Esophagus squamous epithelium (tissue), 5 donors: ENCODE results near the gene CACNA1D. TPM values are rescaled to one million over a fixed set of nuclear protein-coding genes. Genes with fewer than 3 reads are reported as not detected.

Experiments used
- DNase-seq: peaks from one replicate; lab custom pipeline; 2025; lab: John Stamatoyannopoulos, UW
- H3K27ac ChIP-seq, 4 donors: fragments of 200-600 bp; sonication (generic); one replicate each; pipeline ENCODE4 v1.5.1; 2016 to 2019; ENCODE audit warnings: mild to moderate bottlenecking in 1 of 4
- H3K27me3 ChIP-seq, 4 donors: fragments of 200-600 bp; sonication (generic); 1 replicate in 3 of 4; 2 replicates in 1 of 4; pipeline versions ENCODE4 v1.5.1 to v1.6.0; 2017 to 2021; ENCODE audit warnings: antibody characterized with exemption in 1 of 4
- H3K36me3 ChIP-seq, 3 donors: fragments of 200-600 bp; sonication (generic); one replicate each; pipeline ENCODE4 v1.5.1; 2016 to 2019
- H3K4me1 ChIP-seq, 3 donors: fragments of 200-600 bp; sonication (generic); one replicate each; pipeline ENCODE4 v1.5.1; 2017 to 2019
- H3K4me3 ChIP-seq, 4 donors: fragments of 200-600 bp; sonication (generic); 1 replicate in 3 of 4; 2 replicates in 1 of 4; pipeline ENCODE4 v1.5.1; 2016 to 2019; ENCODE audit warnings: mild to moderate bottlenecking in 2 of 4, moderate library complexity in 1 of 4
- H3K9me3 ChIP-seq, 3 donors: fragments of 200-600 bp; sonication (generic); one replicate each; pipeline ENCODE4 v1.5.1; 2016 to 2019
- CTCF ChIP-seq, 6 experiments: fragments of 450-650 bp in 4 of 6; fragments of 200-600 bp in 2 of 6; sonication (generic) in 2 of 6; IDR thresholded peaks; one replicate each; pipeline ENCODE4 v1.5.1; 2016 to 2019; ENCODE audit warnings: antibody characterized with exemption in 6 of 6, mild to moderate bottlenecking in 4 of 6, moderate library complexity in 4 of 6
- POLR2A ChIP-seq, 4 donors: fragments of 450-650 bp; IDR thresholded peaks; one replicate each; pipeline ENCODE4 v1.6.1; 2017; ENCODE audit warnings: antibody characterized with exemption in 4 of 4, mild to moderate bottlenecking in 4 of 4, moderate library complexity in 3 of 4
- WGBS, 2 donors: methylation state at CpG; one replicate each; pipeline ENCODE4 v1.1.5; 2018; 5-methylcytosine and 5-hydroxymethylcytosine counted together
- intact Hi-C: fragments of 100-400 bp; cut with DNase I; formaldehyde crosslinking; loops from one replicate; pipeline ENCODE4 v1.15.0; 2022
- total RNA-seq, 4 donors: library from RNA; depleted of rRNA; stranded (reverse); fragments of >200 nt; gene quantifications; one replicate each; pipeline ENCODE4 v1.1.0, GENCODE V29; 2016
- donor health status: DM: yes; HTN: yes; CAD: no.

CACNA1D gene
- total RNA-seq, 4 donors from 2014 or later: 0.56 to 4.5 (median 3.1) TPM

- 53 to 65% methylated on average over 8 to 9 of the region's 16 CpGs for WGBS, 2 donors
- H3K4me3 ChIP-seq: no peak overlapping the region
- peaks cover 0 to 34% (median 5%) of the 10 kb centered on the region in 3 donors for H3K4me1 ChIP-seq
- no peaks in the 10 kb centered on the region for H3K9me3 ChIP-seq
- H3K36me3 ChIP-seq: no peaks in the 10 kb centered on the region
- TF ChIP-seq POLR2A (IDR thresholded peaks at IDR 0.05) (no peak), CTCF (IDR thresholded peaks at IDR 0.05) (no peak)
- H3K27me3 ChIP-seq: peaks cover 0 to 14% (median 0%) of the 10 kb centered on the region in 4 donors
- peak overlapping the region in 3 of 4 donors; percentile 43 to 61 (median 48) for H3K27ac ChIP-seq
- intact Hi-C loops: no loop called here
- no peak for DNase-seq
Observed at GRCh38 chr3:53800041-53800906, 305.9 kb downstream of the CACNA1D start.

GRCh38 chr3:53801319-53801718, 306.9 kb downstream of the CACNA1D start:
- DNase-seq: no peak
- Histone ChIP-seq H3K27me3 (peaks cover 0 to 22% (median 0%) of the 10 kb centered on the region in 4 donors), H3K36me3 (no peaks in the 10 kb centered on the region), H3K4me3 (no peak overlapping the region), H3K27ac (no peak overlapping the region), H3K9me3 (no peaks in the 10 kb centered on the region), H3K4me1 (peaks cover 0 to 23% (median 5%) of the 10 kb centered on the region in 3 donors)
- TF ChIP-seq POLR2A (IDR thresholded peaks at IDR 0.05) (no peak), CTCF (IDR thresholded peaks at IDR 0.05) (no peak)
- intact Hi-C loops: no loop called here
- WGBS, 2 donors: 73 to 89% methylated on average over 5 to 7 of the region's 9 CpGs

GRCh38 chr3:53802256-53802880, 308.0 kb downstream of the CACNA1D start:
- H3K4me3 ChIP-seq: no peak overlapping the region
- intact Hi-C loops: no loop called here
- H3K27me3 ChIP-seq: peaks cover 0 to 32% (median 0%) of the 10 kb centered on the region in 4 donors
- H3K27ac ChIP-seq: no peak overlapping the region
- no peaks in the 10 kb centered on the region for H3K9me3 ChIP-seq
- WGBS, 2 donors: 79 to 93% methylated on average over 3 to 6 of the region's 8 CpGs
- no peaks in the 10 kb centered on the region for H3K36me3 ChIP-seq
- H3K4me1 ChIP-seq: peaks cover 0 to 18% (median 5%) of the 10 kb centered on the region in 3 donors
- DNase-seq: no peak
- no peak for TF ChIP-seq POLR2A (IDR thresholded peaks at IDR 0.05)
- no peak for TF ChIP-seq CTCF (IDR thresholded peaks at IDR 0.05)

GRCh38 chr3:53803124-53803815, 308.9 kb downstream of the CACNA1D start:
- no peak for DNase-seq
- no peak overlapping the region for H3K4me3 ChIP-seq
- 80% methylated on average over 1 of the region's 18 CpGs; no CpG with 5 or more reads in 1 of the 2 donors for WGBS, 2 donors

More at GRCh38 chr3:53803124-53803815, 308.9 kb downstream of the CACNA1D start:
- TF ChIP-seq POLR2A (IDR thresholded peaks at IDR 0.05) (no peak), CTCF (IDR thresholded peaks at IDR 0.05) (no peak)
- intact Hi-C loops: no loop called here
- peaks cover 0 to 18% (median 5%) of the 10 kb centered on the region in 3 donors for H3K4me1 ChIP-seq
- H3K36me3 ChIP-seq: no peaks in the 10 kb centered on the region
- H3K9me3 ChIP-seq: no peaks in the 10 kb centered on the region
- no peak overlapping the region for H3K27ac ChIP-seq
- H3K27me3 ChIP-seq: peaks cover 0 to 34% (median 0%) of the 10 kb centered on the region in 4 donors
